ENCODE results near the gene CXCL5.

CXCL5 gene

DNA sequence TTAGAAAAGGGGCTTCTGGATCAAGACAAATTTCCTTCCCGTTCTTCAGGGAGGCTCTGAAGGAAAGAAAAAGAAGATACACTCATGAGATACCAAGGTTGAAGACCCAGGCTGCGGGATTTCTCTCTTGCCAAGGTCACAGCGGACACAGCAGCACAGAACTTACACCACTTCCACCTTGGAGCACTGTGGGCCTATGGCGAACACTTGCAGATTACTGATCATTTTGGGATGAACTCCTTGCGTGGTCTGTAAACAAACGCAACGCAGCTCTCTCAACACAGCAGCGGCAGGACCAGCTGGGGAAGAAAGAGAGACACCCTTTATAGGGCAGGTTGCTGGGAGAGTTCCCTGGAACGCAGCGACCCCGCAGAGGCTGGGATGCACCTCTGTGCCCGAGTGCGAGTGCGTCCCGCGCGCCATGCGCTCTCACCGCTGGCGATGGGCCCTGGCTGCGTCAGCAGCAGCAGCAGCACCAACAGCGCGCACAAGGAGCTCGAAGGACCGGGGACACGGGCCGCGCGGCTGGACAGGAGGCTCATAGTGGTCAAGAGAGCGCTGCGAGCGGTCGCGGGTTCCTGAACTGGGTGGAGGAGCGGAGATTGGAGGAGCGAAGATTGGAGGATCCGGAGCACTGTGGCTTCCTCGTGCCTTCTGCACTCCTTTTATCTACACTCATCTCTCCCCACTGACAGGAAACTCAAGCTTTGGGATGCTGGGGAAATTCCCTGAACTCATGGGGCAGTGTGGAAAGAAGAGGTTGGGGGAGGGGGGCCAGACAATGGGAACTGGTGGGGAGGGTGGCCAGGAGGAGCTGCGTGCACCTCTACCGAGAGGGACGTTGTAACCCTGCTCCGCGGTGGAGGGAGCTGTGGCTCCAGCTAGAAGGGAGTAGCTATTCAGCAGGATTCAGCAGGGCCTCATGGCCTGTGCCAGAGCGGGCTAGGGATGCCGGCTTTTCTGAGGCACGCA, at the start of gene CXCL5:
Gene CXCL5 (minus strand): TSS at position 638 of the 972 bp plus-strand sequence. CDS start 96 bp downstream, at position 542.
- DNase-seq (ENCODE audit: low spot score), result peak; percentile 14

DNA sequence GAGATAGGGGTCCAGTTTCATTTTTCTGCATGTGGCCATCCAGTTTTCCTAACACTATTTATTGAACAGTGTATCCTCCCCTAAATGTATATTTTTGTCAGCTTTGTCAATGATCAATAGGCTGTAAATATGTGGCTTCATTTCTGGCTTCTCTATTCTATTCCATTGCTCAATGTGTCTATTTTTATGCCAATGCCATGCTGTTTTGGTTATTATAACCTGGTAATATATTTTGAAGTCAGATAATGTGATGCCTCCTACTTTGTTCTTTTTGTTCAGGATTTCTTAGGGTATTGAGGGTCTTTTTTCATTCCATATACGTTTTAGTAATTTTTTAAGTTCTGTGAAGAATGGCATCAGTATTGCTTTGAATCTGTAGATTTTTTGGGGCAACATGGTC, 48.7 kb upstream of the CXCL5 start:
- no peak for DNase-seq (ENCODE audit: low spot score)

DNA sequence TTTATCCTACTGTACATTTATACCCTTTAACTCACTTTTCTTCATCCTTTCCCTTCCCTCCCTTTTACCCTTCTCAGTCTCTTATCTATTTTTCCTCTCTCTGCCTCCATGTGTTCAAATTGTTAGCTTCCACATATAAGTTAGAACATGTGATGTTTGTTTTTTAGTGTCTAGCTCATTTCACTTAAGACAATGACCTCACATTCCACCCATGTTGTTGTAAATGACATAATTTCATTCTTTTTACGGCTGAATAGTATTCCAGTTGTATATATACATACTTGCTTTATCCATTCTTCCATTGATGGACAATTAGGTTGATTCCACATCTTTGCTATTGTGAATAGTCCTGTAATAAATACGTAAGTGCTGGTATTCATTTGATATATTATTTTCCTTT, 47.3 kb upstream of the CXCL5 start:
- DNase-seq (ENCODE audit: low spot score), result no peak

GRCh38 chr4:74045247-74045646, 46.8 kb upstream of the CXCL5 start:
- DNase-seq (ENCODE audit: low spot score), result no peak

DNA sequence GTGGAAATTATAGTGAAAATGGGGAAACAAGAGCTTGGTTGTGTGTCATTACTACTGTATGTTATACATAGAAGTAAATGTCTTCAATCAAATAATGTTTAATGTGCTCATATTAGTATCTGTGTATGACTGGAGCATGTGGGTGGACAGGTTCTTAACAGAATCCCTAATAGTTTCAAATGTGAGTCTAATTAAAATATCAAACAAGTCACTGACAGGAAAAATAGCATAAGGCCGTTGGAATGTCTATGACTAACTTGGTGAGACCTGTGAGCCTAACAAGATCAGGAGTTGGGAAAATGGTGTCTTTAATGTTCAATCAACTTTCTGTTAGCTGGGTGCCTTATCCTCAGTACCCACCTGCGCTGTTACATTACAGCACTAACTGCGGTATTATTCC, 46.2 kb upstream of the CXCL5 start:
- DNase-seq (ENCODE audit: low spot score), result no peak

DNA sequence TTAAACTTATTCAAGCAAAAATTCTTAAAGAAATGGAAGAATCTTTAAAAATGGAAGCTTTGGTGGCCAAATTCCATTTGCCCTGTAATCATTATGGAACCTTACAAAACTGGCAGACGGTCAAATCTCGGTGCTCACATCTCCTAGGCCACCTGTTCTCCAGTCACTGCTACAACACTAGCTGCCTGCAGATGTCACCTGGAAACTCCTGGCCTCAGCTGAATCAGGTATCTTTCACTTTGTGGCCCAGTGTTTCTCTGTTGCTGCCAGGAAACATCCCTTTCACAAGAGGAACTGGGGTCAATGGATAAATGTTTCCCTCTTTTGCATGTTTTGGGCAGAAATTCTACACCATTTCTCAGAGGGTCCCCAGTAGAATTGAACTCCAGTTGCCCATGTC, 44.2 kb upstream of the CXCL5 start:
- peak; percentile 3 for DNase-seq (ENCODE audit: low spot score)

- no peak for DNase-seq (ENCODE audit: low spot score)
Measured at GRCh38 chr4:74041418-74041817, 42.9 kb upstream of the CXCL5 start.

DNA sequence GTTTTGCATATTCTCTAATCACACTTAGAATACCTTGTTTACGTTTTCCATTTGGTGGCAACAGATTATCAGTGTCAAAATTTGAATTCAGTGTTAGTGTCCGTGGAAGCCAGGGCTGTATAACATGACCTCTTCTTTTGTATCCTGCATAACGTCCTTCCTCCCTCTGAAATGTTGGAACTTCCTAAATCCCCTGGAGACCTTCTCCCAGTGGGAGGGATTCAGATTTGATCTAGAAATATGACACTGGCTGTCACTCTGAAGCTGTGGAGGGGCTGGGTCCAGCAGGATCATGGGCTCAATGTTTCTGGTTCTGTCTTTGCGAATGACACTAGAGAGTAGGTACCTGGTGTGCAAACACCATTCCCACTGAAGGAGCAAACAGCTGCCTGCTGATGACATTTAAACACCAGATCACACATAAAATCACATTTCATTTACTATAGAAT, 40.9 kb upstream of the CXCL5 start:
- DNase-seq (ENCODE audit: low spot score), result no peak

DNA sequence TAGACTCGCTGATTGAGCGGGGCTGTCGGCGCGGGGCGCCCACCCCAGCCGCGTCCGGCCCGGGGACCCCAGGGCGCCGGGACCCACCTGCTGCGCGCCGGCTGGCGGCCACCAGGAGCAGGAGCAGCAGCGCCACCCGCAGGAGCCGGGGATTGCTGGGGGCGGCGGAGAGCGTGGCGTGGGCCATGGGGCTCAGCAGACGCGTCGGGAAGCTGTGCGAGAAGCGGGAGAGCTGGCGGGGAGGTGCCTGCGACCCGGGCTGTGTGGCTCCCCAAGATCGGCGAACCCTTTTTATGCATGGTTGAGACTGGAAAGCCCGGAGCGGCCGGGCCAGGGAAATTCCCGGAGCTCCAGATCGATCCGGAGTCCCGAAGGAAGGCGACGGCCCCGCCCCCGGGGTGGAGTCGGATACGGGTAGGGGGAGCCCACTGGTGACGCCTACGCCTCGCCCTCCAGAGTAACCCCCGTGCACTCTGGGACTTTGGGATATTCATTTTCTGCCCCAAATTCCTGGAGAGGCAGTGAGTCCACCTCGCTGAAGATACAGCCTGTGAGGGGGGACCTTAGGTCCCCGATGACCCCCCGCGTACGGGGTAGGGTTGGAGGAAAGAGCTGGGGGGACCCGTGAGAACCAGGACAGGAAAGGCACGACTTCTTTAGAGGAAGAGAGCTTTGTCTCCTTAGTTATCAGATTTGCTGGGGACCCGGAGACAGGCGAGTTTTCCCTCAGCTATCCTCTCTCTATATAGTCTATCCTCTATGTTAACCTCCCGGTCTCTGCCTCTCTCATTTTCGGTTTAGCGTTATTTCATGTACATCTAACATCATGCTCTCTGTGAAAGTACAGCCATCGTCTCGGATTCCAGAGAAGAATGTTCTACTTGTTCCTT, 40.2 kb upstream of the CXCL5 start, which contains the start of gene CXCL3:
Gene CXCL3 (minus strand): TSS at position 265 of the 890 bp plus-strand sequence. CDS start 78 bp downstream, at position 187.
- DNase-seq (ENCODE audit: low spot score), result peak; percentile 15

DNA sequence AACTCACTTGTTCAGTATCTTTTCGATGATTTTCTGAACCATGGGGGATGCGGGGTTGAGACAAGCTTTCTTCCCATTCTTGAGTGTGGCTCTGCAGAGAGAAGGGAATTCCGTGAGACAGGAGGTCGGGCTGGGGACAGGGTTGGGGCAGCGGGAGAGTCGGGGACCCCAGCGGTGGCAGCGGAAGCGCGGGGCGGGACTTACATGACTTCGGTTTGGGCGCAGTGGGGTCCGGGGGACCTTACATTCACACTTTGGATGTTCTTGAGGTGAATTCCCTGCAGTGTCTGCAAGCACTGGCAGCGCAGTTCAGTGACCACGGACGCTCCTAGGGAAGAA, 39.6 kb upstream of the CXCL5 start:
- DNase-seq (ENCODE audit: low spot score), result no peak

GRCh38 chr4:74037076-74037955, 38.8 kb upstream of the CXCL5 start:
- DNase-seq (ENCODE audit: low spot score), result no peak

GRCh38 chr4:74033739-74034138, 35.3 kb upstream of the CXCL5 start:
- DNase-seq (ENCODE audit: low spot score), result no peak

DNA sequence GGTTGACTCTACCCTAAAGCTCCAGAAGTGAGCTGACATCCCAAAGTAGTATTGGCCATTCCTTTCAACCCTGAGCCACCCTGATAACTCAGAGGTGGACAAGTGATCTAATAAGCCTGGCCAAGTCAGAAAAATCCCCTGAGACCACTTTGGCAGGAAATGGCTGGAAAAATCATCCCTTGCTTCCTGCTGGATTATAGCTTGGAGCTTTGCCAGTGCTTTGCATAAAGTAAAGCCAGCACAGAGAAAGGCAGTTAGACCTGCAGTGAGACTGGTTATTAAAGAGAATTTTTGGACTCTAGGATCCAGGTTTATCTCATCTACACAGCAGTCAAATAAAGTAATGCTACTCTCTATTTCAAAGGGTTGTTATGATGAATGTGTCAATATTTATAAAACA, 33.6 kb upstream of the CXCL5 start:
- no peak for DNase-seq (ENCODE audit: low spot score)

- DNase-seq (ENCODE audit: low spot score), result no peak
Measured at GRCh38 chr4:74031576-74031975, 33.1 kb upstream of the CXCL5 start.

- no peak for DNase-seq (ENCODE audit: low spot score)
Measured at GRCh38 chr4:74030285-74030684, 31.8 kb upstream of the CXCL5 start.

DNA sequence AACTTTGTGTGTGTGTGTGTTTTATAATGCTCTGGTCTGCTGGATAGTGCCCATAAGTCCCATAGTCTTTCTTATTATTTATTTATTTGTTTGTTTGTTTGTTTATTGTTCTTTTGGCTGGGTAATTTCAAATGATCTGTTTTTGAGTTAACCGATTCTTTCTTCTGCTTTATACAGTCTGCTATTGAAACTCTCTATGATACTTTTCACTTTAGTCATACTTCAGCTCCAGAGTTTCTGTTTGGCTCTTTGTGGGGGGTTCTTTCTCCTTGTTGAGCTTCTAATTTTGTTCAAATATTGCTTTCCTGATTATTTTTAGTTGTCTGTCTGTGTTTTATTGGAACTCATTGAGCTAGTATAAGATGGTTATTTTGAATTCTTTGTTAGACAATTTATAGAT, 30.0 kb upstream of the CXCL5 start:
- DNase-seq (ENCODE audit: low spot score), result no peak

DNA sequence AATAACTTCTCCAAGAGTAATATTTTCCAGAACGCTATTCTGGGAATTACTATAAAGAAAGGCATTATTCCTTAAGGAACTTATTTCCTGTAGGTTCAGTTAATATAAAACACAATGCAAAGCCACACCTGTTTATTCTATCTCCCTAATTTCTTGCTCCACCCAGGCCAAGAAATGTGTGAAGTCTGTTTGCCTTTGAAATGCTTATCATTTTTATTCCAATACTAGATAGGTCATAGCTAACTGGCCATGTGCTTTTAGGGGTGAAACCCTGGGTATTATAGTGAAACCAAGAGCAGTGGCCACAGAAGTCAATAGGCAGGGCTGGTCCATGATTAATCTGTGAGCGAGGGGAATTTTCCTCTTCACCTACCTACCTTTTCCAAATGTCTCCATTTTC, 25.2 kb upstream of the CXCL5 start:
- DNase-seq (ENCODE audit: low spot score), result no peak

DNA sequence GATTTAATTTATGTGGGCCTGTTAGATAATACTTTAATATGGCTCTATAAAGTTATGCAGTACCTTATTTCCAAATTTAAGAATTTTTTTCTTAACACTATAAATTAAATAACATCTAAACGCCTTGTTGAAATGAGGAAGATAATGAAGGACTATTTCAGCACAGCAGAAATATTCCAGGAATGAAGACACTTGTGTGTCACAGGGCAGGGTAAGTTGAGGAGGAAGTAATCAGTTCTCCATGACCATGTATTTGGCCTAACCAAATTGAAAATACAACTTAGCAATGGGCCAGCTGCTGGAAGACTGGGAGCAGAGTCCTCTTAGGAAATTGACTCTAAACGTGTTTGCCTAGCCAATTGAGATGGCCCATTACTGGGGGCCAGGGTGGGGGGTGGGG, 23.1 kb upstream of the CXCL5 start:
- DNase-seq (ENCODE audit: low spot score), result no peak

GRCh38 chr4:74018771-74019170, 20.3 kb upstream of the CXCL5 start:
- DNase-seq (ENCODE audit: low spot score), result no peak

- DNase-seq (ENCODE audit: low spot score), result no peak
Measured at GRCh38 chr4:74018116-74018515, 19.6 kb upstream of the CXCL5 start.

- no peak for DNase-seq (ENCODE audit: low spot score)
Measured at GRCh38 chr4:74016068-74016467, 17.6 kb upstream of the CXCL5 start.
